Cardiac septum (tissue), 1 donor: ENCODE data around the gene ENO4. TPM values are rescaled to one million over a fixed set of nuclear protein-coding genes. Genes with fewer than 3 reads are reported as not detected.

ENCODE experiments used
- DNase-seq: peaks from one replicate; pipeline ENCODE4 v3.0.0-alpha.2; 2020; ENCODE audit warnings: low spot score
- intact Hi-C: fragments of 100-400 bp; cut with DNase I; formaldehyde crosslinking; loops from one replicate; pipeline ENCODE4 v1.14.0; 2022
- total RNA-seq: library from RNA; stranded (reverse); fragmentation: NEBNext Ultra II Directional; extraction: Animal tissue kit (Norgen Biotek cat#: 25700); gene quantifications from one replicate; pipeline ENCODE4 v1.2.1, GENCODE V29; 2021
- donor health status: DM: no; HTN: no; CAD: no.

Gene ENO4
- total RNA-seq, 1 donor from 2014 or later, result not detected

DNA sequence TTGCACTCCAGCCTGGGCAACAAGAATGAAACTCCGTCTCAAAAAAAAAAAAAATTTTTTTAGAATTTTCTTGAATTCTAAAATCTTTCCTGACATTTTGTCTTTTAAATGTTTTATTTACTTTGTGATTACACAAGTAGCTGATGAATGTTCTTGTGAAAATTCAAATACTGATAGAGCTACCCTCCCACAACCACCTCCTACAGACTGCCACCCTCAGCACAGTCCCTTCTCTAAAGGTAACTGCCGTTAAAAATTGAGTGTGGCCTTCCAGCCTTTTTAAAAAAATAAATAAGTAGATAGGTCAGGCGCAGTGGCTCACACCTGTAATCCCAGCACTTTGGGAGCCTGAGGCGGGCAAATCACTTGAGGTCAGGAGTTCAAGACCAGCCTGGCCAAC is 15.1 kb downstream of the ENO4 start:
- DNase-seq, result no peak

DNA sequence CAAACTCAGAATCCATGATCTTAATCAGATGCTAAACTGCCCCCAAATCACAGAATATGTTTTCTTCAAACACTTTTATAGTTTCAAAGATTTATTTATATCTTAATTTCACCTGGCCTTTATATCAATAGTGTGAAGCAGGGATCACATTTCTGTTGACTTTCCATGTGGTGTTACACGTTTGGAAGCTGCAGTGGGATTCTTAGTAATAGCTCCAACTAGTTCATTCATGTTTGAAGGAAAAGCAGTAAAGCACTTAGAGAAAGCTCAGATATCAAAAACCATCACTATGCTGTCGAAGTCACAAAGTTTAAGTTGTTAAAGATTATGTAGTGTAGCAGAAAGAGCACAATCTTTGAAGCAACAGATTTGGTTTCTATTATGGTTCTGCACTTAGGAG is 16.8 kb downstream of the ENO4 start:
- intact Hi-C loops, result no loop called here
- DNase-seq, result no peak

More for the DNA sequence above, 15.1 kb downstream of the ENO4 start:
- intact Hi-C loops, result no loop called here

- intact Hi-C loops, result no loop called here
Measured at GRCh38 chr10:116866987-116867595, 17.8 kb downstream of the ENO4 start.

GRCh38 chr10:116868198-116868676 is 18.9 kb downstream of the ENO4 start:
- intact Hi-C loops, result no loop called here
- DNase-seq, result no peak

More at GRCh38 chr10:116866987-116867595, 17.8 kb downstream of the ENO4 start:
- no peak for DNase-seq

- intact Hi-C loops, result no loop called here
- no peak for DNase-seq
Measured at GRCh38 chr10:116868722-116869121, 19.4 kb downstream of the ENO4 start.

DNA sequence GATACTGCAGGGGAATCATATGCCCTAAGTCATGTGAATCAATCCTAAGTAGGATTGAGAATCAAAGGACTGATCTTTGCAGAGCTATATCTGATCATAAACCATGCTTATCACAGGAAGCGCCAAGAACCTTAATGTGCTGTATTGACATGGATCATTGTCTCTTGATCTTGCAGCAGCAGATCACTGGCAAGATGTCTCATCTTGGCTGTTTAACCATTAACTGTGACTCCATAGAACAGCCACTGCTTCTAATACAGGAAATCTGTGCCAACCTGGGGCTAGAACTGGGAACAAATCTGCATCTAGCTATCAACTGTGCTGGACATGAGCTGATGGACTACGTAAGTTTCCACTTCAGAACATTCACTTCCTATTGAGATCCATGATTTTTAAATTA is 21.6 kb downstream of the ENO4 start:
- no peak for DNase-seq
- intact Hi-C loops, result no loop called here

- DNase-seq, result no peak
- intact Hi-C loops, result no loop called here
Measured at GRCh38 chr10:116873134-116873533, 23.8 kb downstream of the ENO4 start.

- DNase-seq, result no peak
- intact Hi-C loops, result no loop called here
Measured at GRCh38 chr10:116875897-116876296, 26.6 kb downstream of the ENO4 start.

- intact Hi-C loops, result no loop called here
- no peak for DNase-seq
Measured at GRCh38 chr10:116877391-116877790, 28.1 kb downstream of the ENO4 start.

DNA sequence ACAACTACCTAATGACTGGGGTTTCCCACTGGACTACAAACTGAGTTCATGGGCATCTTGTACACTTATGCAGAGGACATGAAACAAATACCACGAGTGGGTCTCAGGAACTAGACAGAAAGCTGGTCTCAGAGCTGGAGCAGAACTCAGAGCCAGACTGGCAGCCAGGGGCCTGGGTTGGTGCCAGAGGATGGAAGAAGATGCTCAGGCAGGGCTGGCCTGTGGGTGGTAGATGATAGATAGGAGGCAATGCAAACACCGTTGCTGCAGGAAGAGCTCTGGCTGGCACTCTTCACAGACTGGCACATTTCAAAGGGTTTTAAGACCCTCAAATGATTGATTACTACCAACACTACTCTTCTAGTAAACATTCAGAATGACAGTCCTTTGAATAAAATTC is 28.8 kb downstream of the ENO4 start:
- DNase-seq, result no peak
- intact Hi-C loops, result no loop called here

DNA sequence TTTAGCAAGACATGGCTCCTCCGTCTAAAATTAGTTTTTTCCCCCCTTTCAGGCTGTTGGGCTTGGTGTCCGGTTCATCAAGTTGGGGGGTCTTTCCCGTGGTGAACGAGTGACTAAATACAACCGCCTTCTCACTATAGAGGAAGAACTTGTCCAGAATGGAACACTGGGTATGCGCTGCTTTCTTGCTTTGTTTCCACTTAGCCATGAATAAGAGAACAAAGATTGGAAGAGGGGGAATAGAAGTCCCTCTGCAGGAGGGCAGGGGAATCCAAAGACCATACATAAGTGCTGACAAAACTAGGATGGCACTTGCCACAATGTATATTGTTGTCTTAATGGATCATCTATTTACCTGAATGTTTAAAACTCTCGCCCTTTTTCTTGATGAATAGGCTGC is 30.5 kb downstream of the ENO4 start:
- no peak for DNase-seq
- intact Hi-C loops, result no loop called here

- DNase-seq, result no peak
- intact Hi-C loops, result no loop called here
Measured at GRCh38 chr10:116880716-116881482, 31.6 kb downstream of the ENO4 start.

DNA sequence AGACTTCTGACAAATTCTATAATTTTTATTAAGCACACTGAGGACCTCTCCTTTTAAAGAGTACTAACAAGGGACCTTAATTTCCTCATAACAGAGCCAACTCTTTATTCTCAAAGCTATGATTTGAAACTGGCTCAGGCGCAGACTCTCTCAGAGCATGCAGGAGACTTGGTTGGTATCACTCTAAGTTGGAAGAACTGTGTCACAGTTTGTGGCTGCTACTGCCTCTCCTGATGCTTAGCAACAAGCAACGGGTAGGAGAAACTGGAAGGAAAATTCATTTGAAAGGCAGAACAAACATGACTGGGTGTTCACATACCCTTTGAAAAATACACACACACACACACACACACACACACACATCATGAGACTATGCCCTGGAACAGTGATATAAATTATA is 33.3 kb downstream of the ENO4 start:
- DNase-seq, result no peak
- intact Hi-C loops, result no loop called here

- DNase-seq, result no peak
- intact Hi-C loops, result no loop called here
Measured at GRCh38 chr10:116886772-116887171, 37.5 kb downstream of the ENO4 start.

DNA sequence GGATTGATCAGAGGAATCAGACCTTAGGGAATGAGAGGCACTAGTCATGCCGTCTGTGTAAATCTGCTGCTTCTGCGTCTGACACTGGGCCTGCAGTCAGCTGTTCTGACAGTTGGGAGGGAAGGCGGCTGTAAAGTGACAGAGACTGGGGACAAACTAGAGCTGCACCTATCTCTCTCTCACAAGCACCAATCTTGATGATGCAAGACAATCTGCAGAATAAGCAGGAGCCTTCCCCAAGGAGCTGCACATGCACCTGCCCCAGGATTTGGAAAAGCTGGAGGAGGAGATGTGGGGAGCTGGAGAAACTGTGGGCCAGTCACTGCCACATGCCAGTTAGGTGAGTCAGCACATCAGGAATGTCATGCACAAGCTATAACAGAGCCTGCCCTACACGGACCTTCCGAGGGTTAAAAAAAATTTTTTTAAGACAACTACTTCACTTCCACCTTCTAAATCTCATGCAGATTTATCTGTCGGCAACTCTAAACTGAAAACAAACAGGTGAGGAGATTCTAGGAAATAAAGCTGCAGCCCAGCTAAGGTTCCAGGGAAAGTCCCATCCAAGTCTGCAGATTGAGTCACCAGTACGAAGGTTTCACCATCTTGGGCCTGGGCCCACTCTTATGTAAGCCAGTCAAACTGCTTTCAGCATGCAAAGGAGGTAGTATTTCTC is 39.2 kb downstream of the ENO4 start:
- no peak for DNase-seq
- intact Hi-C loops, result no loop called here

GRCh38 chr10:116889066-116889465 is 39.8 kb downstream of the ENO4 start:
- intact Hi-C loops, result no loop called here
- DNase-seq, result no peak

GRCh38 chr10:116891208-116891607 is 41.9 kb downstream of the ENO4 start:
- DNase-seq, result no peak
- intact Hi-C loops, result no loop called here

DNA sequence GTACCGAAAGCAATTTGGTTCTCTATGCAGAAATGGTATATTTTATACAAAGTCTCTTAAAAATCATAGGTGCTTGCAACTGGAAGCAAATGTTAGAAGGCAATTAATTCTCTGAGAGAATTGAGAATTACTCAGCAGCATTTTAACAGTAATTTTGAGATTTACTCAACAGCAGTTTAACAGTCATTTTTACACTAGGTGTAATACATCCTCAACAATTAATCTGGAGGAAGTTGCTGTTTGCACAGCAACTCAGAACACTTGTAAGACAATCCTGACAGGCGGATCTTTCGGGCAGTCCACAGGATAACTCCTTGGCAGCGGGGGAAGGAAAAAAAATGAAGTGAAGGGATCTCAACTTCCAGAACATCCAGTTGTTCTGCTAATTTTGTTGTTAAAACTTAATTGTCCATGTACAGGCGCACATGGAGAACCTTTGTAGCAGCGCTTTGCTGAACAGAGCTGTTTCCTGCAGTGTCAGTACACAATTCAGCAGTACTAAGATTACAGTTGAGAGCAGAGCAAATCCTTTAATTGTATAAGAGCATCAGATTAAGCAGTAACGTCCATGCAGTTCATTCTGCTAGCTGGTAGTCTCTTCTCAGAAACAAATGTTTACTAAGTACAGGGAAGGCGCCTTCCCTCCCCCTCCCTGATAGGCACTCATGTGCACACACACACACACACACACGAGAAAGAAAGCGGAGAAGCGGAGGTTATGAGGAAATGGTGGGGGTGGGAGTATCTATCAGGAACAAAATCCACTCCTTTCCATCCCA is 43.8 kb downstream of the ENO4 start:
- intact Hi-C loops, result no loop called here
- DNase-seq, result no peak

DNA sequence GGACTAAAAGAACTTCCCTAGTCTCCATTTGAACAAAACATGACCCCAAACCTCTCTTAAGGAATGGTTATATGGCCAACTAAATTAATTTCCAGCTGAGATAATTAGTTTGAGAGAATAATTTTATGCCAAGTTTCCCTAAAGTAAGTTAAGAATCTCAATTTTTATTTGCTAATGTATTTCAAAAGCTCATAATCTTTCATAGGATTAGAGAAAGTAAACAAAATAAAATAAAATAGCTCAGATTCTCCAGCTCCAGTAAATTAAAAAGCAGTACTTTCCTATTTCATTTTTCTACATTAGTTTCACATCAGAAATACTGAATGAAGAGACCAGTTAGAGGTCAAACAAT is 44.4 kb downstream of the ENO4 start:
- intact Hi-C loops, result no loop called here
- DNase-seq, result no peak

DNA sequence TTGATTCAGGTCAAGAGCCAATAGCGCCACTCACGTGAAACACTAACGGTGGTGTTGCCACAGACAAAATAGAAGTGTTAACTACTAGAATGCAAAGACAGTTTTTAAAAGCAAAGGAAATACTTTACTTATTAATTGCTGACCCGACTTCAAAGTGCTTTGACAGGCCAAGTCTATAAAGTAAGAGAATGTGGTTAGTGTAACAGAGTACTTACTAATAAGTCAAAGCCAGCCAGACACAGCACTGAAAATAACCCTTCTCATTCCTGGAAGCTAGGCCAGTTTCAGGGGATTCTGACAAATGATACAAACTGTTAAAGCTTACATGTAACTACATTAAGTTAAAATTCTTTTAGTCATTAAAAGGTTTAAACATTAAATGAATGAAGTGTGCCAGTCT is 50.3 kb downstream of the ENO4 start:
- intact Hi-C loops, result no loop called here
- DNase-seq, result no peak
